HCT116 (cell line): Measurements from ENCODE around the gene CUEDC2. TPM values are rescaled to one million over a fixed set of nuclear protein-coding genes. Genes with fewer than 3 reads are reported as not detected.

ENCODE experiments used
- ATAC-seq: fragments of 200-7000 bp; cut with Tn5 transposase; 2 replicates; pipeline ENCODE4 v1.9.1; 2020; ENCODE audit warnings: mild to moderate bottlenecking, moderate library complexity
- BruUV-seq: library from RNA; stranded (reverse); fragments of 400-500 nt; replicated peaks from 2 replicates; lab custom pipeline; 2021; lab: Mats Ljungman, UMichigan
- CTCF ChIA-PET: fragments of 300-600 bp; sonication (Branson Sonifier 250); formaldehyde crosslinking; loops from one replicate; lab custom pipeline; 2021; ENCODE audit warnings: antibody characterized with exemption; lab: Charles Lee
- POLR2A ChIA-PET: fragments of 300-600, 350-600 bp; sonication (Branson Sonifier 250); formaldehyde crosslinking; loops from one replicate; lab custom pipeline; 2021; ENCODE audit warnings: antibody characterized with exemption; lab: Charles Lee
- RAD21 ChIA-PET, 2 experiments: fragments of 300-600 bp; sonication (Branson Sonifier 250); formaldehyde crosslinking; loops; one replicate each; lab custom pipeline; 2023; ENCODE audit warnings: low total read pairs in 2 of 2; ENCODE audit not compliant: uncharacterized antibody in 2 of 2, unreplicated experiment in 2 of 2, low non-redundant PET in 1 of 2; lab: Charles Lee
- DNase-seq: peaks from one replicate; pipeline ENCODE4 v3.0.0-alpha.2; 2010; ENCODE audit warnings: low read depth, low spot score
- H2AFZ ChIP-seq: fragments of 200-600 bp; shearing (Covaris generic), sonication (generic); 2 replicates; pipeline ENCODE4 v1.6.1; 2017; ENCODE audit warnings: low read depth, mixed run types, mixed read lengths, antibody characterized with exemption, low read length; ENCODE audit not compliant: poor library complexity, severe bottlenecking
- H3K27ac ChIP-seq: 2 replicates; pipeline ENCODE4 v1.5.1; 2012; ENCODE audit warnings: low read depth, low read length
- H3K27me3 ChIP-seq: fragments of 200-600 bp; sonication (generic); 2 replicates; pipeline ENCODE4 v1.6.1; 2016; ENCODE audit warnings: mixed run types, low read length, mixed read lengths; ENCODE audit not compliant: insufficient read depth
- H3K36me3 ChIP-seq, 2 experiments: fragments of 200-500 bp in 1 of 2; fragments of 200-600 bp in 1 of 2; sonication (Bioruptor generic) in 1 of 2; sonication (generic) in 1 of 2; 2 replicates each; pipeline versions ENCODE4 v1.5.1 to v1.6.1; 2014 to 2016; ENCODE audit warnings: low read length in 2 of 2, inconsistent platforms in 1 of 2, mixed read lengths in 1 of 2, mixed run types in 1 of 2; ENCODE audit not compliant: insufficient read depth in 2 of 2, control insufficient read depth in 1 of 2
- H3K4me1 ChIP-seq, 2 experiments: fragments of 200-600 bp in 1 of 2; sonication (generic) in 1 of 2; 2 replicates each; pipeline versions ENCODE4 v1.5.1 to v1.6.1; 2012 to 2017; ENCODE audit warnings: low read length in 2 of 2, inconsistent platforms in 1 of 2, mild to moderate bottlenecking in 1 of 2, mixed read lengths in 1 of 2, mixed run types in 1 of 2, moderate library complexity in 1 of 2; ENCODE audit not compliant: insufficient read depth in 2 of 2, control insufficient read depth in 1 of 2
- H3K4me2 ChIP-seq: fragments of 200-600 bp; sonication (generic); 2 replicates; pipeline ENCODE4 v1.6.1; 2017; ENCODE audit warnings: mixed run types, low read length, mixed read lengths
- H3K4me3 ChIP-seq, 2 experiments: fragments of 200-600 bp in 1 of 2; sonication (generic) in 1 of 2; replicated peaks in 1 of 2; 2 replicates each; pipeline ENCODE4 v1.5.1; 2011 to 2016; ENCODE audit warnings: low read length in 2 of 2, control low read depth in 1 of 2, low read depth in 1 of 2, mild to moderate bottlenecking in 1 of 2, mixed read lengths in 1 of 2, mixed run types in 1 of 2
- H3K79me2 ChIP-seq: fragments of 200-600 bp; sonication (generic); 2 replicates; pipeline ENCODE4 v1.6.1; 2017; ENCODE audit warnings: mild to moderate bottlenecking, mixed run types, low read length, moderate library complexity, mixed read lengths; ENCODE audit not compliant: insufficient read depth
- H3K9ac ChIP-seq: fragments of 200-600 bp; sonication (generic); 2 replicates; pipeline ENCODE4 v1.6.1; 2016; ENCODE audit warnings: low read length, mixed read lengths
- H3K9me2 ChIP-seq: fragments of 200-600 bp; sonication (generic), shearing (Covaris generic); 2 replicates; pipeline ENCODE4 v1.6.1; 2017; ENCODE audit warnings: mixed run types, mild to moderate bottlenecking, moderate library complexity; ENCODE audit not compliant: insufficient read depth
- H3K9me3 ChIP-seq, 2 experiments: fragments of 200-500 bp in 1 of 2; fragments of 200-600 bp in 1 of 2; sonication (Bioruptor generic) in 1 of 2; sonication (generic) in 1 of 2; 2 replicates each; pipeline ENCODE4 v1.6.1; 2014 to 2017; ENCODE audit warnings: low read length in 2 of 2, mixed read lengths in 2 of 2, inconsistent platforms in 1 of 2, low read depth in 1 of 2, mild to moderate bottlenecking in 1 of 2, mixed run types in 1 of 2, moderate library complexity in 1 of 2; ENCODE audit not compliant: control insufficient read depth in 1 of 2, insufficient read depth in 1 of 2
- H4K20me1 ChIP-seq: fragments of 200-600 bp; sonication (generic), shearing (Covaris generic); 2 replicates; pipeline ENCODE4 v1.6.1; 2017; ENCODE audit warnings: mixed run types, mild to moderate bottlenecking, moderate library complexity; ENCODE audit not compliant: insufficient read depth
- ATF3 ChIP-seq: IDR thresholded peaks from 2 replicates; pipeline ENCODE4 v1.6.1; 2012
- CBX3 ChIP-seq: IDR thresholded peaks from 2 replicates; pipeline ENCODE4 v1.6.1; 2012; ENCODE audit warnings: low read depth
- CEBPB ChIP-seq: IDR thresholded peaks from 2 replicates; pipeline ENCODE4 v1.6.1; 2012; ENCODE audit warnings: low read depth
- EGR1 ChIP-seq: IDR thresholded peaks from 2 replicates; pipeline ENCODE4 v1.6.1; 2012; ENCODE audit warnings: low read depth
- ELF1 ChIP-seq: IDR thresholded peaks from 2 replicates; pipeline ENCODE4 v1.6.1; 2012; ENCODE audit warnings: low read depth, borderline replicate concordance
- EZH2 ChIP-seq: fragments of 200-600 bp; sonication (generic); IDR thresholded peaks from 2 replicates; pipeline ENCODE4 v1.6.1; 2017; ENCODE audit warnings: antibody characterized with exemption, mixed run types
- FOSL1 ChIP-seq: IDR thresholded peaks from 2 replicates; pipeline ENCODE4 v1.6.1; 2012; ENCODE audit warnings: low read depth
- JUND ChIP-seq: IDR thresholded peaks from 2 replicates; pipeline ENCODE4 v1.6.1; 2012
- MAX ChIP-seq: IDR thresholded peaks from 2 replicates; pipeline ENCODE4 v1.6.1; 2012
- POLR2A ChIP-seq: IDR thresholded peaks from 2 replicates; pipeline ENCODE4 v1.7.0; 2011; ENCODE audit warnings: borderline replicate concordance; ENCODE audit not compliant: insufficient read depth, insufficient read length; ENCODE audit errors: extremely low read depth
- REST ChIP-seq: IDR thresholded peaks from 2 replicates; pipeline ENCODE4 v1.6.1; 2012; ENCODE audit warnings: low read depth
- SP1 ChIP-seq: IDR thresholded peaks from 2 replicates; pipeline ENCODE4 v1.6.1; 2012; ENCODE audit warnings: low read depth
- SRF ChIP-seq: IDR thresholded peaks from 2 replicates; pipeline ENCODE4 v1.6.1; 2012; ENCODE audit warnings: low read depth
- TCF7L2 ChIP-seq: IDR thresholded peaks from 2 replicates; pipeline ENCODE4 v1.7.0; 2011; ENCODE audit warnings: borderline replicate concordance, inconsistent platforms; ENCODE audit not compliant: insufficient read depth, insufficient read length; ENCODE audit errors: extremely low read depth
- ZFX ChIP-seq: fragments of 450-650 bp; IDR thresholded peaks from 2 replicates; pipeline ENCODE4 v1.6.1; 2017
- ZNF274 ChIP-seq: fragments of 200-500 bp; sonication (Bioruptor generic); IDR thresholded peaks from 2 replicates; pipeline ENCODE4 v1.6.1; 2014; ENCODE audit warnings: mild to moderate bottlenecking, low read depth, low read length, inconsistent platforms
- intact Hi-C: fragments of 100-400 bp; cut with micrococcal nuclease; formaldehyde crosslinking; loops from 2 replicates; pipeline ENCODE4 v1.10.0; 2022
- total RNA-seq: library from RNA; stranded (reverse); gene quantifications from one replicate; pipeline ENCODE4 v1.2.1, GENCODE V29; 2021; ENCODE audit not compliant: unreplicated experiment

Gene CUEDC2
- total RNA-seq, 1 experiment from 2014 or later: 96.7 TPM

- Histone ChIP-seq H3K4me3 (no peak overlapping the region), H3K9me3 (no peaks in the 10 kb centered on the region), H3K4me1 (peaks cover 5 to 19% of the 10 kb centered on the region in 2 experiments; a peak in 2 of 4 replicates), H3K27ac (no peak overlapping the region), H4K20me1 (no peaks in the 10 kb centered on the region), H3K27me3 (peaks cover 3% of the 10 kb centered on the region; the same call in 1 of the 2 replicates), H3K36me3 (no peaks in the 10 kb centered on the region), H3K79me2 (peaks cover 3% of the 10 kb centered on the region; the same call in 1 of the 2 replicates), H3K9ac (no peak overlapping the region), H2AFZ (no peak overlapping the region), H3K4me2 (no peak overlapping the region), H3K9me2 (no peaks in the 10 kb centered on the region)
- ChIA-PET POLR2A (no interaction called here), RAD21 (no interaction called here), CTCF (no interaction called here)
- no peak for ATAC-seq
- no peak for DNase-seq
- TF ChIP-seq ZNF274 (no peak), CBX3 (no peak), TCF7L2 (no peak), SP1 (no peak), CEBPB (no peak), EZH2 (no peak), POLR2A (no peak), ZFX (no peak), ATF3 (no peak), REST (no peak), SRF (no peak), FOSL1 (no peak), JUND (no peak), ELF1 (no peak), EGR1 (no peak), MAX (no peak)
- intact Hi-C loops: no loop called here
- no TSS peak for BruUV-seq
Observed at GRCh38 chr10:102416695-102417094, 15.7 kb downstream of the CUEDC2 start.
